Common myeloid progenitor, CD34-positive (primary cell): ENCODE data around the gene ANK3.

Experiments
- CTCF ChIA-PET: fragments of 350-600 bp; sonication (Branson Sonifier 250); formaldehyde crosslinking; loops from one replicate; lab custom pipeline; 2021; ENCODE audit warnings: antibody characterized with exemption; lab: Charles Lee
- POLR2A ChIA-PET: fragments of 350-600 bp; sonication (Branson Sonifier 250); formaldehyde crosslinking; loops from one replicate; lab custom pipeline; 2021; ENCODE audit warnings: antibody characterized with exemption; lab: Charles Lee
- DNase-seq, 3 donors: peaks; one replicate each; pipeline versions ENCODE4 v3.0.0 to v3.0.0-alpha.2; 2013
- H3K27ac ChIP-seq, 2 experiments: 1 replicate in 1 of 2; 2 replicates in 1 of 2; pipeline ENCODE4 v1.7.0; 2013; ENCODE audit warnings: inconsistent platforms in 2 of 2, low read length in 2 of 2, mild to moderate bottlenecking in 2 of 2, low read depth in 1 of 2, moderate library complexity in 1 of 2; ENCODE audit not compliant: severe bottlenecking in 2 of 2, insufficient read depth in 1 of 2, poor library complexity in 1 of 2
- H3K27me3 ChIP-seq, 5 experiments: replicated peaks in 2 of 5; 1 replicate in 3 of 5; 2 replicates in 2 of 5; pipeline versions ENCODE4 v1.6.1 to v1.7.0; 2013; ENCODE audit warnings: low read length in 4 of 5, mild to moderate bottlenecking in 2 of 5, moderate library complexity in 2 of 5, inconsistent platforms in 1 of 5; ENCODE audit not compliant: insufficient read depth in 5 of 5, control insufficient read depth in 4 of 5
- H3K36me3 ChIP-seq, 4 experiments: 1 replicate in 2 of 4; 2 replicates in 2 of 4; pipeline versions ENCODE4 v1.6.1 to v1.7.0; 2013; ENCODE audit warnings: low read length in 3 of 4, control low read depth in 1 of 4, mild to moderate bottlenecking in 1 of 4; ENCODE audit not compliant: control insufficient read depth in 4 of 4, insufficient read depth in 4 of 4
- H3K4me1 ChIP-seq, 4 experiments: 1 replicate in 3 of 4; 2 replicates in 1 of 4; pipeline versions ENCODE4 v1.6.1 to v1.7.1; 2013; ENCODE audit warnings: low read length in 3 of 4, mild to moderate bottlenecking in 3 of 4, control low read depth in 1 of 4, inconsistent platforms in 1 of 4, moderate library complexity in 1 of 4; ENCODE audit not compliant: control insufficient read depth in 4 of 4, insufficient read depth in 4 of 4; ENCODE audit errors: control extremely low read depth in 1 of 4
- H3K4me3 ChIP-seq, 7 experiments: 1 replicate in 4 of 7; 2 replicates in 3 of 7; pipeline versions ENCODE4 v1.5.1 to v1.7.0; 2013; ENCODE audit warnings: mild to moderate bottlenecking in 7 of 7, low read length in 6 of 7, moderate library complexity in 6 of 7, inconsistent platforms in 2 of 7, low read depth in 2 of 7, control low read depth in 1 of 7; ENCODE audit not compliant: insufficient read depth in 4 of 7, control insufficient read depth in 1 of 7; ENCODE audit errors: extremely low read depth in 1 of 7
- H3K9me3 ChIP-seq, 5 experiments: 1 replicate in 4 of 5; 2 replicates in 1 of 5; pipeline versions ENCODE4 v1.6.1 to v1.7.1; 2013; ENCODE audit warnings: low read length in 4 of 5, mild to moderate bottlenecking in 2 of 5, inconsistent platforms in 1 of 5, low read depth in 1 of 5, moderate library complexity in 1 of 5; ENCODE audit not compliant: control insufficient read depth in 4 of 5, insufficient read depth in 2 of 5; ENCODE audit errors: control extremely low read depth in 1 of 5
- WGBS: methylation state at CpG from one replicate; pipeline ENCODE4 v1.1.5; 2013; ENCODE audit not compliant: insufficient coverage; 5-methylcytosine and 5-hydroxymethylcytosine counted together

Gene ANK3

DNA sequence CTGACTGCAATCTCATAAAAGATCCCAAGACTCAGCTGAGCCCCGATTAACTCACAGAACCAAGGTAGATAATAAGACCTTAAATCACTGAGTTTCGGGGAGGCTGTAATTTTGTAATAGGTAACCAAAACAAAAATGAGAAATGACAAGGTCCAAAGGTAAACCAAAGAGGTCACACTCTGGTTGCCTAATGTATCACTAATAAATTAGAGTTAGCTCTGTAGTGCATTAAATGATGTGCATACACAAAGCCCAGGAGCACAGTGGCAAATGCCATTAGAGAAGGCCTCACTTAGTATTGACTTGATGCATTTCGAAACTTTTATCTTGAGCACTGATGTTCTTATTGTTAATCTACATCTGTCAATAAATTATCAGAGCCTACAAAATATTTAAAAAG lies 245.6 kb downstream of the ANK3 start:
- H3K27ac ChIP-seq, result no peak overlapping the region
- CTCF ChIA-PET, result no interaction called here
- no peaks in the 10 kb centered on the region for H3K36me3 ChIP-seq
- H3K4me3 ChIP-seq, result no peak overlapping the region
- H3K9me3 ChIP-seq, result no peaks in the 10 kb centered on the region
- peaks cover 9 to 26% (median 13%) of the 10 kb centered on the region in 4 experiments for H3K4me1 ChIP-seq
- H3K27me3 ChIP-seq, result no peaks in the 10 kb centered on the region
- 100% methylated on average over 1 of the region's 3 CpGs for WGBS
- DNase-seq, result no peak
- POLR2A ChIA-PET, result interaction anchor here (0.5 kb wide), 1 partner anchor 48 kb away, joined by 3 read pairs; no protein-coding TSS in a partner anchor

- DNase-seq, result no peak
- H3K36me3 ChIP-seq, result no peaks in the 10 kb centered on the region
- H3K9me3 ChIP-seq, result no peaks in the 10 kb centered on the region
- 100% methylated on average over 1 of the region's 1 CpG for WGBS
- peaks cover 9 to 25% (median 16%) of the 10 kb centered on the region in 4 experiments for H3K4me1 ChIP-seq
- no peak overlapping the region for H3K27ac ChIP-seq
- no peak overlapping the region for H3K4me3 ChIP-seq
- ChIA-PET CTCF (no interaction called here), POLR2A (no interaction called here)
- no peaks in the 10 kb centered on the region for H3K27me3 ChIP-seq
These were observed 246.9 kb downstream of the ANK3 start for GRCh38 chr10:60142736-60143135.

DNA sequence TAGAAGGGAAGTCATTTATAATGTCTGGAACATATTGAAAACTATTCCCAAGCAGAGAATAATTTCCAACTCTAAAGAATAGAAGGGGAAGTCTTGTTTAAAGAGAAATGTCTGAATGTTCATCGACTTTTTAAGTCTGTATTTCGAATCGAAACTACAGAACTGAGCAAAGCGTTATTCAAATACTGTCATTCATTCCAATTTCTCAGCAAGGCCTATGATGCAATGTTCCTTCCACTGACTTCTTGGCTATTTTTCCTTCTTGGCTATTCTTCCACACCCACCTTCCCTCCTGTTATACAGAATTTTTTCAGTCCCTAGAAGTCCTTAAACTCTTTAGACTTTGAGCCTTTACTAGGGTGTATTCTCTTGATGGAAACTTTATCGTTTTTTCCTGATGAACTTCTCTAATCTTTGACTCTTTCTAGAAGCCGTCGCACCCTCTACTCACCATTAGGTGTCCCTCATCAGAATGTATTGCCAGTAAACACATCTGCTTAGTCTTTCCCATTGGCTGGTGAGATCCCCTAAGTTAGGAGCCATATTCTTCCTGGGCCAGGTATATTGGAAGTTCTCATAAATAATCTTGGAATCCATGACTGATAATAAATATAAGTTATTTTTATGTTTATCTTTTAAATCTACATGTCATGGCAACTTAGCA lies 247.6 kb downstream of the ANK3 start:
- Histone ChIP-seq H3K4me3 (no peak overlapping the region), H3K36me3 (no peaks in the 10 kb centered on the region), H3K9me3 (no peaks in the 10 kb centered on the region), H3K27me3 (no peaks in the 10 kb centered on the region), H3K4me1 (peaks cover 9 to 25% (median 17%) of the 10 kb centered on the region in 4 experiments), H3K27ac (no peak overlapping the region)
- no peak for DNase-seq
- POLR2A ChIA-PET, result no interaction called here
- 98% methylated on average over 5 of the region's 7 CpGs for WGBS
- CTCF ChIA-PET, result no interaction called here

GRCh38 chr10:60140651-60141632 lies 248.7 kb downstream of the ANK3 start:
- H3K27me3 ChIP-seq, result no peaks in the 10 kb centered on the region
- DNase-seq, result no peak
- H3K27ac ChIP-seq, result no peak overlapping the region
- POLR2A ChIA-PET, result interaction anchor here (0.6 kb wide), 1 partner anchor 51 kb away, joined by 3 read pairs; no protein-coding TSS in a partner anchor
- no peaks in the 10 kb centered on the region for H3K36me3 ChIP-seq
- 81% methylated on average over 3 of the region's 12 CpGs for WGBS
- H3K9me3 ChIP-seq, result no peaks in the 10 kb centered on the region
- H3K4me3 ChIP-seq, result no peak overlapping the region
- peaks cover 9 to 25% (median 20%) of the 10 kb centered on the region in 4 experiments for H3K4me1 ChIP-seq
- CTCF ChIA-PET, result interaction anchor here (1.4 kb wide), 1 partner anchor 14 kb away, joined by 3 read pairs; no protein-coding TSS in a partner anchor

DNA sequence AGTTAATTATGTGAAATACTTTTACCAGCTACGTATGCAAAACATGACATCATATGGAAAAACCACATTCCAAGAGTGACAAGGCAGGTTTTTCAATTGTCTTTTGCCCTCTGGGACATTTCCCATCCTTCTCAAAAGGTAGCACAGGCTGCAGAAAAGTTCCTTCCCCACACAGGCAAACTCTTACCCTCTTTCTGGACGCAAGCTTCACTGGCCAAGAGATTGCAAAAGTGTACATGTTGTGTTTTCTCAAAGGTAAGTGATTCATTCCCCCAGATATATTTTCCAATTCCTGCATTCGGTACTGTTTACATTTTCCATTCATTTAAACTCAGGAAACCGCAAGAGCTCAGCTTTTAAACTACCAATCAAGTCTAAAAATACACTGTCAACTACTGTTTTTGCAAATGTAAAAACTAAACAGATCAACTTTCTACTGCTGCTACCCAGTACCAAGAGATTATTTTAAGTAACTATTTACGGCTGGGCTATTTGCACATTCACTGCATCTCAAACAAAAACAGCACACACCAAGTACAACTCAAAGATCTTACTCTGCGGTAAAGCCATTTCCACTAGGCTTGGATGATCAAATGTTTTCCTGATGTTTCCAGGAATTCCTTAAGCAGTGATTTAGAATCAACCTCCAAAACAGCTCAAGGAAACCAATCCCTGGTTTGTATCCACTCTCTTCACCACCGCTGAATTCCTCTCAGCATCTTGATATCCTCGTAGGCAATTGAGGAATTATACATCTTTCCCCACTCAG lies 249.7 kb downstream of the ANK3 start:
- DNase-seq, result peak in 2 of 3 donors; percentile 11 to 31
- ChIA-PET POLR2A (interaction anchor here (0.6 kb wide), 1 partner anchor 50 kb away, joined by 3 read pairs; no protein-coding TSS in a partner anchor), CTCF (interaction anchor here (1.4 kb wide), 1 partner anchor 13 kb away, joined by 3 read pairs; no protein-coding TSS in a partner anchor)
- Histone ChIP-seq H3K4me1 (peaks cover 9 to 25% (median 20%) of the 10 kb centered on the region in 4 experiments), H3K27ac (no peak overlapping the region), H3K4me3 (peak overlapping the region in 2 of 7 experiments; percentile 25 to 48), H3K9me3 (peaks cover 0 to 2% (median 0%) of the 10 kb centered on the region in 5 experiments), H3K36me3 (no peaks in the 10 kb centered on the region), H3K27me3 (no peaks in the 10 kb centered on the region)
- 55% methylated on average over 6 of the region's 8 CpGs for WGBS

DNA sequence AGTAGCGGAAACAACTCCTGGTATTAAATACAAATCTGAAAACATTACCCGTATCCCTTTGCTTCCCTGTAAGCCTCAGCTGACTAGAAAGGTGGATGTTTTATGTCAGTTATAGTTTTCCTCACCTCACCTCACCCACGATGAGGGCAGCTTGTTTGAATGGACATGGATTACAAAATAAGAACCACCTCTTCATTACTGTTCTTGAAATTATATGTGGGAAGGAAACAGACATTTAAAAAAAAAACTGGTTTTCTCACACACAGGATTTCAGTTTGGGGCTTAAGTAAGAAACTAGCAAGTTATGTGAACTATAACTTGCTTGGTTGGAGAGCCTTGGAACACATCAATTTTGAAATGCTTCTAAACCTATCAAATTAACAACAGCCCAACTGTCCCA lies 250.4 kb downstream of the ANK3 start:
- Histone ChIP-seq H3K9me3 (peaks cover 0 to 2% (median 0%) of the 10 kb centered on the region in 5 experiments), H3K4me1 (peaks cover 9 to 25% (median 20%) of the 10 kb centered on the region in 4 experiments), H3K4me3 (peak overlapping the region in 1 of 7 experiments; percentile 25), H3K27me3 (no peaks in the 10 kb centered on the region), H3K36me3 (no peaks in the 10 kb centered on the region), H3K27ac (peak overlapping the region in 1 of 2 experiments; percentile 17)
- CTCF ChIA-PET, result interaction anchor here (1.4 kb wide), 1 partner anchor 13 kb away, joined by 3 read pairs; no protein-coding TSS in a partner anchor
- WGBS, result no CpG with 5 or more reads among the region's 3 CpGs
- no peak for DNase-seq
- POLR2A ChIA-PET, result no interaction called here
